KMS-11 (cell line): ENCODE data around the gene HLA-C.
"Not testable (repeated sequence)": the region's sequence is repeated elsewhere in the genome, so short reads cannot be mapped to it uniquely, and the experiment has no call there.

Experiments used
- H2AFZ ChIP-seq: fragments of 200-600 bp; sonication (generic); 2 replicates; pipeline ENCODE4 v1.6.1; 2016; ENCODE audit warnings: antibody characterized with exemption, mixed run types, low read depth
- H3K27ac ChIP-seq: fragments of 200-600 bp; sonication (generic); 2 replicates; pipeline ENCODE4 v1.6.1; 2016; ENCODE audit warnings: mild to moderate bottlenecking, mixed run types
- H3K27me3 ChIP-seq: fragments of 200-600 bp; sonication (generic); 2 replicates; pipeline ENCODE4 v1.6.1; 2017; ENCODE audit warnings: mild to moderate bottlenecking, low read depth, mixed run types, moderate library complexity; ENCODE audit not compliant: insufficient read depth
- H3K36me3 ChIP-seq: fragments of 200-600 bp; sonication (generic); 2 replicates; pipeline ENCODE4 v1.6.1; 2017; ENCODE audit warnings: mild to moderate bottlenecking, mixed run types; ENCODE audit not compliant: insufficient read depth
- H3K4me1 ChIP-seq: fragments of 200-600 bp; sonication (generic); 2 replicates; pipeline ENCODE4 v1.6.1; 2016; ENCODE audit warnings: mild to moderate bottlenecking, low read depth, mixed run types; ENCODE audit not compliant: poor library complexity, severe bottlenecking
- H3K4me2 ChIP-seq: fragments of 200-600 bp; sonication (generic); 2 replicates; pipeline ENCODE4 v1.7.0; 2016; ENCODE audit warnings: mild to moderate bottlenecking, mixed run types
- H3K4me3 ChIP-seq: fragments of 200-600 bp; sonication (generic); IDR thresholded peaks from 2 replicates; pipeline ENCODE4 v1.6.1; 2017; ENCODE audit warnings: low read depth, low read length, mixed read lengths; ENCODE audit not compliant: insufficient read depth
- H3K79me2 ChIP-seq: fragments of 200-600 bp; sonication (generic); 2 replicates; pipeline ENCODE4 v1.6.1; 2016; ENCODE audit warnings: low read depth, mixed run types; ENCODE audit not compliant: insufficient read depth
- H3K9ac ChIP-seq: fragments of 200-600 bp; sonication (generic); 2 replicates; pipeline ENCODE4 v1.6.1; 2016; ENCODE audit warnings: mild to moderate bottlenecking, mixed run types
- H4K20me1 ChIP-seq: fragments of 200-600 bp; sonication (generic); 2 replicates; pipeline ENCODE4 v1.6.1; 2016; ENCODE audit warnings: mild to moderate bottlenecking, mixed run types; ENCODE audit not compliant: insufficient read depth
- TF ChIP-seq, protein P1 (sequence below): fragments of 200-600 bp; sonication (generic); conservative IDR thresholded peaks from 2 replicates; pipeline ENCODE4 v1.6.1; 2017; ENCODE audit warnings: low read depth, mild to moderate bottlenecking, antibody characterized with exemption, low read length, moderate library complexity, mixed read lengths

Gene HLA-C

GRCh38 chr6:31266567-31267360, 5.1 kb downstream of the HLA-C start:
- no peak overlapping the region for H3K4me3 ChIP-seq
- no peaks in the 10 kb centered on the region for H3K4me1 ChIP-seq
- H2AFZ ChIP-seq, result no peak overlapping the region
- H3K9ac ChIP-seq, result no peak overlapping the region
- TF ChIP-seq, protein P1, sequence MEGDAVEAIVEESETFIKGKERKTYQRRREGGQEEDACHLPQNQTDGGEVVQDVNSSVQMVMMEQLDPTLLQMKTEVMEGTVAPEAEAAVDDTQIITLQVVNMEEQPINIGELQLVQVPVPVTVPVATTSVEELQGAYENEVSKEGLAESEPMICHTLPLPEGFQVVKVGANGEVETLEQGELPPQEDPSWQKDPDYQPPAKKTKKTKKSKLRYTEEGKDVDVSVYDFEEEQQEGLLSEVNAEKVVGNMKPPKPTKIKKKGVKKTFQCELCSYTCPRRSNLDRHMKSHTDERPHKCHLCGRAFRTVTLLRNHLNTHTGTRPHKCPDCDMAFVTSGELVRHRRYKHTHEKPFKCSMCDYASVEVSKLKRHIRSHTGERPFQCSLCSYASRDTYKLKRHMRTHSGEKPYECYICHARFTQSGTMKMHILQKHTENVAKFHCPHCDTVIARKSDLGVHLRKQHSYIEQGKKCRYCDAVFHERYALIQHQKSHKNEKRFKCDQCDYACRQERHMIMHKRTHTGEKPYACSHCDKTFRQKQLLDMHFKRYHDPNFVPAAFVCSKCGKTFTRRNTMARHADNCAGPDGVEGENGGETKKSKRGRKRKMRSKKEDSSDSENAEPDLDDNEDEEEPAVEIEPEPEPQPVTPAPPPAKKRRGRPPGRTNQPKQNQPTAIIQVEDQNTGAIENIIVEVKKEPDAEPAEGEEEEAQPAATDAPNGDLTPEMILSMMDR, result no peak
- no peaks in the 10 kb centered on the region for H3K27me3 ChIP-seq
- no peaks in the 10 kb centered on the region for H3K36me3 ChIP-seq
- no peaks in the 10 kb centered on the region for H4K20me1 ChIP-seq
- H3K27ac ChIP-seq, result no peak overlapping the region
- H3K4me2 ChIP-seq, result no peak overlapping the region
- no peaks in the 10 kb centered on the region for H3K79me2 ChIP-seq

- H3K4me2 ChIP-seq, result no peak overlapping the region
- no peak overlapping the region for H3K27ac ChIP-seq
- TF ChIP-seq, protein P1, result no peak
- no peaks in the 10 kb centered on the region for H4K20me1 ChIP-seq
- no peak overlapping the region for H2AFZ ChIP-seq
- no peak overlapping the region for H3K9ac ChIP-seq
- no peaks in the 10 kb centered on the region for H3K4me1 ChIP-seq
- no peak overlapping the region for H3K4me3 ChIP-seq
- no peaks in the 10 kb centered on the region for H3K79me2 ChIP-seq
- no peaks in the 10 kb centered on the region for H3K27me3 ChIP-seq
- H3K36me3 ChIP-seq, result no peaks in the 10 kb centered on the region
Measured at GRCh38 chr6:31265926-31266325, 6.0 kb downstream of the HLA-C start.

DNA sequence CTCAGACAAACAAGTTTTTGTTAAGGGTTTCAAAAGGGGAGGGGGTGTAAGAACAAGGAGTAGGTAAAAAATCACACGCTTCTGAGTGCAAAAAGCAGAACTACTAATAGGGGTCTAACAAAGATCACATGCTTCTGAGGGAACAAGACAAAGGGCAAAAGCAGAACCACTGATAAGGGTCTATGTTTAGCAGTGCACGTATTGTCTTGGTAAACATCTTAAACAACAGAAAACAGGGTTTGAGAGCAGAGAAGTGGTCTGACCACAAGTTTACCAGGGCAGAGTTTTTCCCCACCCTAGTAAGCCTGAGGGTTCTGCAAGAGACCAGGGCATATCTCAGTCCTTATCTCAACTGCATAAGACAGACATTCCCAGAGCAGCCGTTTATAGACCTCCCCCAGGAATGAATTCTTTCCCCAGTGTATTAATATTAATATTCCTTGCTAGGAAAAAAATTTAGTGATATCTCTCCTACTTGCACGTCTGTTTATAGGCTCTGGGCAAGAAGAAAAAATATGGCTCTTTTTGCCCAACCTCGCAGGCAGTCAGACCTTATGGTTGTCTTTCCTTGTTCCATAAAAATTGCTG, 8.5 kb downstream of the HLA-C start:
- not testable (repeated sequence) for H3K4me1 ChIP-seq, H3K4me3 ChIP-seq, H4K20me1 ChIP-seq, H3K36me3 ChIP-seq, H3K27ac ChIP-seq, H3K9ac ChIP-seq, H3K4me2 ChIP-seq, H3K79me2 ChIP-seq, H3K27me3 ChIP-seq, H2AFZ ChIP-seq

GRCh38 chr6:31259995-31260394, 11.9 kb downstream of the HLA-C start:
- H3K27ac ChIP-seq, H3K4me1 ChIP-seq, H3K79me2 ChIP-seq, H4K20me1 ChIP-seq, H3K4me3 ChIP-seq, H2AFZ ChIP-seq, H3K27me3 ChIP-seq, H3K9ac ChIP-seq, H3K36me3 ChIP-seq, H3K4me2 ChIP-seq: not testable (repeated sequence)

DNA sequence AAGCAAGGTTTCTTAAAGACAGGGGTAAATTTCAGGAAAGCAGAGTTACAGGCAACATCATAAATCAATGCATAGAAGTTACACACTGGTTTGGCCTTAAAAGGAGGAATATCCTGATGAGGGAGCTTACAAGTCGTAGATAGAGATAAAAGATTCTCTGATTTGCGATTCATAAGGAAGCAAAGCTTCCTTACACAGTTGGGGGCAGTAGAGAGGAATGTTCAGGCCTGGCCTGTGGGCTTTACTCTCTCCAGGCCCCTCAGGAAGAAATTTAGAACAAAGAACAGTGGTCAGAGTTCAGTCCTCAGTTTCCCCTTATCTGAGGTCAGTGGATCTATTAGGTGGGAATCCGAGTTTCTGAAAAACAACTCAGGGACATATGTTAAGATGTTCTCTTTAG, 19.3 kb downstream of the HLA-C start:
- H3K4me3 ChIP-seq, result no peak overlapping the region
- no peaks in the 10 kb centered on the region for H4K20me1 ChIP-seq
- no peak overlapping the region for H2AFZ ChIP-seq
- no peaks in the 10 kb centered on the region for H3K4me1 ChIP-seq
- no peak overlapping the region for H3K9ac ChIP-seq
- H3K4me2 ChIP-seq, result no peak overlapping the region
- no peaks in the 10 kb centered on the region for H3K79me2 ChIP-seq
- no peaks in the 10 kb centered on the region for H3K27me3 ChIP-seq
- TF ChIP-seq, protein P1, result no peak
- H3K27ac ChIP-seq, result no peak overlapping the region
- H3K36me3 ChIP-seq, result no peaks in the 10 kb centered on the region
